Panc1 (cell line): Measurements from ENCODE around the gene CBX3. TPM values are rescaled to one million over a fixed set of nuclear protein-coding genes. Genes with fewer than 3 reads are reported as not detected.

Experiments
- ATAC-seq: fragments of 200-7000 bp; cut with Tn5 transposase; 2 replicates; pipeline ENCODE4 v1.9.1; 2020; ENCODE audit warnings: mild to moderate bottlenecking, moderate library complexity
- BruUV-seq: library from RNA; stranded (reverse); fragments of 400-500 nt; replicated peaks from 2 replicates; lab custom pipeline; 2021; lab: Mats Ljungman, UMichigan
- CTCF ChIA-PET: fragments of 300-600 bp; sonication (Branson Sonifier 250); formaldehyde crosslinking; loops from one replicate; lab custom pipeline; 2022; ENCODE audit warnings: antibody characterized with exemption; lab: Charles Lee
- POLR2A ChIA-PET: fragments of 300-600 bp; sonication (Branson Sonifier 250); formaldehyde crosslinking; loops from one replicate; lab custom pipeline; 2022; ENCODE audit warnings: antibody characterized with exemption; lab: Charles Lee
- DNase-seq: peaks from one replicate; pipeline ENCODE4 v3.0.0-alpha.2; 2010; ENCODE audit warnings: low read depth, low spot score
- H3K27ac ChIP-seq: 2 replicates; pipeline ENCODE4 v1.5.1; 2011; ENCODE audit warnings: mild to moderate bottlenecking, low read length, inconsistent platforms
- H3K27me3 ChIP-seq: fragments of 200-500 bp; sonication (Bioruptor generic); 2 replicates; pipeline ENCODE4 v1.6.0; 2014; ENCODE audit warnings: low read length, inconsistent platforms; ENCODE audit not compliant: control insufficient read depth, insufficient read depth
- H3K36me3 ChIP-seq: fragments of 200-500 bp; sonication (Bioruptor generic); 2 replicates; pipeline ENCODE4 v1.5.1; 2014; ENCODE audit warnings: inconsistent platforms, mild to moderate bottlenecking, low read length, moderate library complexity; ENCODE audit not compliant: control insufficient read depth, insufficient read depth
- H3K4me1 ChIP-seq: 2 replicates; pipeline ENCODE4 v1.5.1; 2011; ENCODE audit warnings: inconsistent platforms, mild to moderate bottlenecking, low read length, moderate library complexity; ENCODE audit not compliant: control insufficient read depth, insufficient read depth
- H3K4me3 ChIP-seq, 2 experiments: 2 replicates each; pipeline ENCODE4 v1.5.1; 2011 to 2012; ENCODE audit warnings: low read depth in 2 of 2, low read length in 2 of 2, mild to moderate bottlenecking in 2 of 2, inconsistent platforms in 1 of 2, moderate library complexity in 1 of 2
- H3K9me3 ChIP-seq: fragments of 200-500 bp; sonication (Bioruptor generic); 2 replicates; pipeline ENCODE4 v1.5.1; 2014; ENCODE audit warnings: low read depth, mild to moderate bottlenecking, inconsistent platforms, low read length, moderate library complexity; ENCODE audit not compliant: control insufficient read depth, insufficient read depth
- CTCF ChIP-seq: fragments of 450-650 bp; IDR thresholded peaks from 2 replicates; pipeline ENCODE4 v1.5.1; 2017; ENCODE audit warnings: mild to moderate bottlenecking
- POLR2AphosphoS5 ChIP-seq: IDR thresholded peaks from 2 replicates; pipeline ENCODE4 v1.6.1; 2012; ENCODE audit warnings: mild to moderate bottlenecking, low read depth, low read length, moderate library complexity
- REST ChIP-seq, 2 experiments: IDR thresholded peaks; 2 replicates each; pipeline ENCODE4 v1.6.1; 2011 to 2012; ENCODE audit warnings: low read depth in 2 of 2, control low read depth in 1 of 2, low read length in 1 of 2, mild to moderate bottlenecking in 1 of 2, moderate library complexity in 1 of 2; ENCODE audit not compliant: insufficient read depth in 1 of 2
- SIN3A ChIP-seq: IDR thresholded peaks from 2 replicates; pipeline ENCODE4 v1.6.1; 2012; ENCODE audit warnings: low read depth, mild to moderate bottlenecking, low read length, moderate library complexity, borderline replicate concordance; ENCODE audit not compliant: insufficient read depth
- TCF7L2 ChIP-seq: IDR thresholded peaks from 2 replicates; pipeline ENCODE4 v1.6.1; 2011; ENCODE audit warnings: mild to moderate bottlenecking, low read depth, low read length, inconsistent platforms
- in situ Hi-C: cut with HindIII; loops from 2 replicates; pipeline ENCODE4 v1.10.0; 2016; ENCODE audit warnings: low sequenced_read_pairs, low pct_unique_long_range_greater_than_20kb
- intact Hi-C: fragments of 100-400 bp; cut with micrococcal nuclease; formaldehyde crosslinking; loops from one replicate; pipeline ENCODE4 v1.10.0; 2022; ENCODE audit not compliant: unreplicated experiment
- total RNA-seq: library from RNA; stranded (reverse); gene quantifications from one replicate; pipeline ENCODE4 v1.2.1, GENCODE V29; 2021; ENCODE audit not compliant: unreplicated experiment

CBX3 gene
- total RNA-seq, 1 experiment from 2014 or later = 308 TPM

GRCh38 chr7:26191233-26191973, 10.1 kb upstream of the CBX3 start:
- Histone ChIP-seq H3K27ac (peak overlapping the region; percentile 48; the same call in 1 of the 2 replicates), H3K27me3 (no peaks in the 10 kb centered on the region), H3K4me3 (no peak overlapping the region), H3K4me1 (peaks cover 99% of the 10 kb centered on the region), H3K9me3 (no peaks in the 10 kb centered on the region), H3K36me3 (peaks cover 71% of the 10 kb centered on the region)
- CTCF ChIA-PET = no interaction called here
- DNase-seq = no peak
- POLR2A ChIA-PET = interaction anchor here (0.6 to 1.4 kb wide), 5 partner anchors 9 to 277 kb away, joined by 3 to 6 read pairs (median 4); no protein-coding TSS in a partner anchor
- intact Hi-C loops (no loop called here), in situ Hi-C loops (no loop called here)
- TF ChIP-seq CTCF (no peak), SIN3A (no peak), POLR2AphosphoS5 (no peak), REST (IDR thresholded peaks at IDR 0.05; ENCODE audit: insufficient read depth in 1 of 2, low read depth in 2 of 2, low read length in 1 of 2) (no peak), TCF7L2 (no peak)
- no TSS peak for BruUV-seq
- no peak for ATAC-seq

GRCh38 chr7:26191974-26192479, 9.5 kb upstream of the CBX3 start:
- CTCF ChIA-PET = interaction anchor here (0.9 kb wide), 1 partner anchor 109 kb away, joined by 3 read pairs; no protein-coding TSS in a partner anchor
- TSS peak; percentile 52 for BruUV-seq
- ATAC-seq (no peak), DNase-seq (no peak)
- H3K27ac ChIP-seq = peak overlapping the region; percentile 48
- in situ Hi-C loops = no loop called here
- POLR2A ChIA-PET = interaction anchor here (0.5 to 1.4 kb wide), 3 partner anchors 12 to 575 kb away, joined by 4 to 7 read pairs (median 4); no protein-coding TSS in a partner anchor
- H3K27me3 ChIP-seq = no peaks in the 10 kb centered on the region
- peaks cover 99% of the 10 kb centered on the region for H3K4me1 ChIP-seq
- TF ChIP-seq CTCF = no peak
- no peak for TF ChIP-seq SIN3A
- TF ChIP-seq TCF7L2 = no peak
- no peak; the same call in 1 of the 2 replicates for TF ChIP-seq POLR2AphosphoS5
- TF ChIP-seq REST (IDR thresholded peaks at IDR 0.05; ENCODE audit: insufficient read depth in 1 of 2, low read depth in 2 of 2, low read length in 1 of 2) = no peak
- H3K36me3 ChIP-seq = peaks cover 77% of the 10 kb centered on the region
- no peaks in the 10 kb centered on the region for H3K9me3 ChIP-seq
- intact Hi-C loops = no loop called here
- no peak overlapping the region for H3K4me3 ChIP-seq
